Stomach (tissue), 9 donors: ENCODE measurements around the gene SLC9A6. TPM values are rescaled to one million over a fixed set of nuclear protein-coding genes. Genes with fewer than 3 reads are reported as not detected.

Experiments
- DNase-seq, 2 donors: peaks; one replicate each; pipeline versions ENCODE4 v3.0.0 to v3.0.0-alpha.2; 2013 to 2019
- H3K27ac ChIP-seq, 5 donors: fragments of 200-600 bp in 4 of 5; sonication (generic) in 4 of 5; one replicate each; pipeline ENCODE4 v1.5.1; 2013 to 2019; ENCODE audit warnings: mild to moderate bottlenecking in 1 of 5, moderate library complexity in 1 of 5
- H3K27me3 ChIP-seq, 3 donors: fragments of 200-600 bp; sonication (generic); one replicate each; pipeline ENCODE4 v1.5.1; 2017 to 2019; ENCODE audit warnings: mixed run types in 1 of 3
- H3K36me3 ChIP-seq, 4 donors: fragments of 200-600 bp; sonication (generic); 1 replicate in 3 of 4; 2 replicates in 1 of 4; pipeline ENCODE4 v1.5.1; 2016 to 2019
- H3K4me1 ChIP-seq, 4 donors: fragments of 200-600 bp; sonication (generic); one replicate each; pipeline ENCODE4 v1.5.1; 2016 to 2019
- H3K4me3 ChIP-seq, 4 donors: fragments of 200-600 bp; sonication (generic) in 3 of 4; one replicate each; pipeline ENCODE4 v1.5.1; 2016 to 2019; ENCODE audit warnings: mild to moderate bottlenecking in 1 of 4
- H3K9me3 ChIP-seq, 4 donors: fragments of 200-600 bp; sonication (generic); one replicate each; pipeline ENCODE4 v1.5.1; 2016 to 2019
- CTCF ChIP-seq, 7 experiments: fragments of 450-650 bp in 4 of 7; fragments of 200-600 bp in 3 of 7; sonication (generic) in 3 of 7; IDR thresholded peaks; one replicate each; pipeline ENCODE4 v1.5.1; 2016 to 2019; ENCODE audit warnings: antibody characterized with exemption in 7 of 7, control low read depth in 2 of 7, mild to moderate bottlenecking in 1 of 7
- EP300 ChIP-seq: sonication (generic); formaldehyde crosslinking; IDR thresholded peaks from one replicate; pipeline ENCODE4 v1.6.1; 2017; ENCODE audit warnings: antibody characterized with exemption
- POLR2A ChIP-seq, 4 donors: fragments of 450-650 bp; IDR thresholded peaks; one replicate each; pipeline ENCODE4 v1.6.1; 2016; ENCODE audit warnings: antibody characterized with exemption in 4 of 4, control low read depth in 2 of 4, mild to moderate bottlenecking in 1 of 4, moderate library complexity in 1 of 4
- POLR2AphosphoS5 ChIP-seq, 3 donors: sonication (generic); formaldehyde crosslinking; IDR thresholded peaks; one replicate each; pipeline ENCODE4 v1.6.1; 2016; ENCODE audit warnings: antibody characterized with exemption in 3 of 3
- WGBS, 5 donors: extraction: QIAGEN DNeasy Blood & Tissue Kit in 3 of 5; methylation state at CpG; one replicate each; pipeline versions ENCODE4 v1.1.5 to v1.1.7; 2013 to 2018; 5-methylcytosine and 5-hydroxymethylcytosine counted together
- intact Hi-C: fragments of 100-400 bp; cut with DNase I; formaldehyde crosslinking; loops from one replicate; pipeline ENCODE4 v1.15.1; 2023; ENCODE audit warnings: low total_unique reads
- polyA plus RNA-seq, 3 donors: library from polyadenylated mRNA; stranded (reverse); fragments of 200-250 nt; gene quantifications; one replicate each; pipeline ENCODE4 v1.2.3, GENCODE V29; 2013
- total RNA-seq, 5 donors: library from RNA; depleted of rRNA; stranded (reverse); fragments of >200 nt; gene quantifications; one replicate each; pipeline versions ENCODE4 v1.1.0 to v1.2.3, GENCODE V29; 2014 to 2016
- donor health status: healthy with polysubstance abuse.
- donor health status: Bipolar disorder and iron deficiency.
- donor health status: healthy.

SLC9A6 gene
- total and polyA plus RNA-seq, 8 donors: 0.58 to 26.4 (median 5.5) TPM

- Histone ChIP-seq H3K27me3 (no peaks in the 10 kb centered on the region), H3K9me3 (no peaks in the 10 kb centered on the region), H3K4me3 (no peak overlapping the region), H3K27ac (no peak overlapping the region), H3K4me1 (peaks cover 0 to 10% (median 4%) of the 10 kb centered on the region in 4 donors), H3K36me3 (no peaks in the 10 kb centered on the region)
- WGBS, 5 donors: 80 to 87% (median 84%) methylated on average over 5 of the region's 5 CpGs
- TF ChIP-seq POLR2AphosphoS5 (IDR thresholded peaks at IDR 0.05) (no peak), POLR2A (IDR thresholded peaks at IDR 0.05) (no peak), CTCF (IDR thresholded peaks at IDR 0.05) (no peak), EP300 (no peak)
- intact Hi-C loops: no loop called here
- no peak for DNase-seq
Measured at GRCh38 chrX:135981010-135981409, 4.2 kb upstream of the SLC9A6 start.

- TF ChIP-seq CTCF (IDR thresholded peaks at IDR 0.05) (no peak), POLR2A (IDR thresholded peaks at IDR 0.05) (no peak), POLR2AphosphoS5 (IDR thresholded peaks at IDR 0.05) (no peak), EP300 (no peak)
- intact Hi-C loops: no loop called here
- no peaks in the 10 kb centered on the region for H3K36me3 ChIP-seq
- DNase-seq: peak in 1 of 2 donors; percentile 10
- no peaks in the 10 kb centered on the region for H3K9me3 ChIP-seq
- no peak overlapping the region for H3K27ac ChIP-seq
- H3K27me3 ChIP-seq: no peaks in the 10 kb centered on the region
- no peak overlapping the region for H3K4me3 ChIP-seq
- peaks cover 0 to 16% (median 6%) of the 10 kb centered on the region in 4 donors for H3K4me1 ChIP-seq
Measured at GRCh38 chrX:135981668-135982067, 3.6 kb upstream of the SLC9A6 start.

GRCh38 chrX:135982860-135983259 lies 2.4 kb upstream of the SLC9A6 start:
- no peak for DNase-seq
- H3K27ac ChIP-seq: no peak overlapping the region
- H3K27me3 ChIP-seq: no peaks in the 10 kb centered on the region
- H3K36me3 ChIP-seq: no peaks in the 10 kb centered on the region
- no peaks in the 10 kb centered on the region for H3K9me3 ChIP-seq
- peaks cover 0 to 25% (median 11%) of the 10 kb centered on the region in 4 donors for H3K4me1 ChIP-seq
- TF ChIP-seq EP300 (no peak), POLR2A (IDR thresholded peaks at IDR 0.05) (no peak), POLR2AphosphoS5 (IDR thresholded peaks at IDR 0.05) (no peak), CTCF (IDR thresholded peaks at IDR 0.05) (no peak)
- intact Hi-C loops: no loop called here
- H3K4me3 ChIP-seq: no peak overlapping the region
- WGBS, 5 donors: 29 to 82% (median 61%) methylated on average over 1 of the region's 1 CpG

GRCh38 chrX:135984256-135984655 lies 979 bp upstream of the SLC9A6 start:
- Histone ChIP-seq H3K36me3 (no peaks in the 10 kb centered on the region), H3K27me3 (no peaks in the 10 kb centered on the region), H3K4me1 (peaks cover 0 to 27% (median 11%) of the 10 kb centered on the region in 4 donors), H3K9me3 (no peaks in the 10 kb centered on the region), H3K4me3 (peak overlapping the region; percentile 60 to 73 (median 67)), H3K27ac (peak overlapping the region in 4 of 5 donors; percentile 76 to 87 (median 82))
- no peak for DNase-seq
- WGBS, 5 donors: 29 to 82% (median 65%) methylated on average over 2 of the region's 2 CpGs
- no peak for TF ChIP-seq CTCF (IDR thresholded peaks at IDR 0.05)
- no peak for TF ChIP-seq EP300
- intact Hi-C loops: no loop called here
